GM12878 (cell line): ENCODE data around the gene SMAD9. TPM values are rescaled to one million over a fixed set of nuclear protein-coding genes. Genes with fewer than 3 reads are reported as not detected.

Experiments used
- ATAC-seq: fragments of 200-7000 bp; cut with Tn5 transposase; 3 replicates; pipeline ENCODE4 v1.9.1; 2020; ENCODE audit warnings: mild to moderate bottlenecking, moderate library complexity
- BruUV-seq: library from RNA; stranded (reverse); fragments of 400-500 nt; replicated peaks from 2 replicates; lab custom pipeline; 2021; lab: Mats Ljungman, UMichigan
- CTCF ChIA-PET: fragments of 300-600 bp; sonication (Branson Sonifier 250); formaldehyde crosslinking; extraction: SDS; loops from one replicate; lab custom pipeline; 2021; ENCODE audit warnings: inconsistent platforms; lab: Yijun Ruan, JAX
- POLR2A ChIA-PET: fragments of 350-600 bp; formaldehyde crosslinking; extraction: SDS; loops from one replicate; lab custom pipeline; 2021; ENCODE audit warnings: inconsistent platforms; lab: Charles Lee
- RAD21 ChIA-PET: fragments of 300-600 bp; sonication (Branson Sonifier 250); formaldehyde crosslinking; loops from one replicate; lab custom pipeline; 2023; ENCODE audit warnings: antibody characterized with exemption; ENCODE audit not compliant: unreplicated experiment; lab: Charles Lee
- SMC1A ChIA-PET: fragments of 300-600 bp; sonication (Branson Sonifier 250); formaldehyde crosslinking; loops from one replicate; lab custom pipeline; 2023; ENCODE audit not compliant: unreplicated experiment, uncharacterized antibody; lab: Charles Lee
- DNase-seq: peaks from one replicate; pipeline ENCODE4 v3.0.0-alpha.2; 2011; ENCODE audit warnings: low read depth, low spot score
- FAIRE-seq: peaks from 3 replicates; lab custom pipeline; 2011; peaks lifted over from hg19 to GRCh38; lab: Jason Lieb, UNC
- H2AFZ ChIP-seq: 2 replicates; pipeline ENCODE4 v1.6.0; 2011; ENCODE audit warnings: low read depth, low read length, control low read depth; ENCODE audit not compliant: control insufficient read depth
- H3K27ac ChIP-seq: 2 replicates; pipeline ENCODE4 v1.5.1; 2011; ENCODE audit warnings: control low read depth; ENCODE audit not compliant: control insufficient read depth, insufficient read depth
- H3K27me3 ChIP-seq, 2 experiments: replicated peaks in 1 of 2; 2 replicates each; pipeline versions ENCODE4 v1.6.0 to v1.6.1; 2011; ENCODE audit warnings: low read length in 1 of 2; ENCODE audit not compliant: control insufficient read depth in 2 of 2, insufficient read depth in 2 of 2
- H3K36me3 ChIP-seq, 2 experiments: 2 replicates each; pipeline ENCODE4 v1.5.1; 2011; ENCODE audit warnings: low read length in 1 of 2; ENCODE audit not compliant: control insufficient read depth in 2 of 2, insufficient read depth in 2 of 2
- H3K4me1 ChIP-seq: 2 replicates; pipeline ENCODE4 v1.6.1; 2011; ENCODE audit warnings: mild to moderate bottlenecking, low read length, moderate library complexity, mixed read lengths; ENCODE audit not compliant: control insufficient read depth, insufficient read depth
- H3K4me2 ChIP-seq: 2 replicates; pipeline ENCODE4 v1.6.0; 2011; ENCODE audit warnings: control low read depth; ENCODE audit not compliant: control insufficient read depth, insufficient read depth
- H3K4me3 ChIP-seq: fragments of 200-600 bp; sonication (generic); 2 replicates; pipeline ENCODE4 v1.5.1; 2016
- H3K79me2 ChIP-seq: 2 replicates; pipeline ENCODE4 v1.6.0; 2011; ENCODE audit warnings: low read length; ENCODE audit not compliant: control insufficient read depth, insufficient read depth
- H3K9ac ChIP-seq: 2 replicates; pipeline ENCODE4 v1.8.0; 2011; ENCODE audit warnings: low read length, control low read depth, mixed read lengths; ENCODE audit not compliant: control insufficient read depth, insufficient read depth
- H3K9me3 ChIP-seq: replicated peaks from 3 replicates; pipeline ENCODE4 v1.5.1; 2011; ENCODE audit warnings: mild to moderate bottlenecking, low read length; ENCODE audit not compliant: control insufficient read depth, insufficient read depth
- H4K20me1 ChIP-seq: 2 replicates; pipeline ENCODE4 v1.6.0; 2011; ENCODE audit not compliant: control insufficient read depth, insufficient read depth
- KLF5 ChIP-seq: fragments of 450-650 bp; IDR thresholded peaks from 2 replicates; pipeline ENCODE4 v1.6.1; 2014; ENCODE audit warnings: mild to moderate bottlenecking; ENCODE audit not compliant: partially characterized antibody
- NFXL1 ChIP-seq: fragments of 450-650 bp; IDR thresholded peaks from 2 replicates; pipeline ENCODE4 v1.6.1; 2017; ENCODE audit warnings: antibody characterized with exemption, mild to moderate bottlenecking, borderline replicate concordance
- POU2F2 ChIP-seq: IDR thresholded peaks from 3 replicates; pipeline ENCODE4 v1.6.1; 2011; ENCODE audit warnings: low read depth, mild to moderate bottlenecking, low read length, borderline replicate concordance
- RELA ChIP-seq: fragments of 450-650 bp; IDR thresholded peaks from 2 replicates; pipeline ENCODE4 v1.8.0; 2014; ENCODE audit warnings: borderline replicate concordance; ENCODE audit not compliant: partially characterized antibody
- TCF12 ChIP-seq: IDR thresholded peaks from 2 replicates; pipeline ENCODE4 v1.6.1; 2011; ENCODE audit warnings: low read depth, mild to moderate bottlenecking, low read length
- in situ Hi-C: fragments of 300-500 bp; cut with MboI; formaldehyde crosslinking; loops from 9 replicates; pipeline ENCODE4 v1.14.3; 2018; ENCODE audit warnings: mixed read lengths
- intact Hi-C: fragments of 100-400 bp; cut with micrococcal nuclease; formaldehyde crosslinking; loops from one replicate; pipeline ENCODE4 v1.14.2; 2022; ENCODE audit not compliant: unreplicated experiment
- polyA plus RNA-seq, 11 experiments: library from polyadenylated mRNA; depleted of rRNA in 4 of 11; unstranded in 6 of 11; stranded (reverse) in 5 of 11; fragments of >200 nt; fragmentation: Nextera tagmentation in 4 of 11; fragmentation: Illumina TruSeq in 1 of 11; extraction: Ambion mirVana in 4 of 11; extraction: Trizol in 1 of 11; gene quantifications; 1 replicate in 1 of 11; 2 replicates in 10 of 11; pipeline versions ENCODE4 v1.2.1 to v1.2.3, GENCODE V29; 2011 to 2016; ENCODE audit warnings: inconsistent platforms in 2 of 11, missing spikeins in 2 of 11, low read depth in 1 of 11
- total RNA-seq, 4 experiments: library from RNA; depleted of rRNA in 3 of 4; stranded (reverse); fragments of >200 nt in 3 of 4; fragmentation: Illumina TruSeq in 1 of 4; extraction: Trizol in 1 of 4; gene quantifications; 2 replicates each; pipeline versions ENCODE4 v1.2.1 to v1.2.3, GENCODE V29; 2013 to 2021
- TF ChIP-seq, protein P1 (sequence below): fragments of 450-650 bp; IDR thresholded peaks from 2 replicates; pipeline ENCODE4 v1.6.1; 2018; ENCODE audit warnings: mild to moderate bottlenecking, low read depth, moderate library complexity; ENCODE audit not compliant: partially characterized antibody
- TF ChIP-seq, protein P2 (sequence below): IDR thresholded peaks from 2 replicates; pipeline ENCODE4 v1.6.1; 2011; ENCODE audit warnings: low read depth, mild to moderate bottlenecking, low read length, moderate library complexity, borderline replicate concordance; ENCODE audit errors: extremely low read depth
- TF ChIP-seq, protein P3 (sequence below): fragments of 450-650 bp; formaldehyde crosslinking; IDR thresholded peaks from 2 replicates; pipeline ENCODE4 v1.4.0; 2020; ENCODE audit warnings: mild to moderate bottlenecking, moderate library complexity

The SMAD9 gene
- total and polyA plus RNA-seq, 10 of the 15 experiments (the other 5 are each of a cell fraction or from before 2014, with no cell fraction given), result 0.22 to 0.69 (median 0.42) TPM; not detected in 6

DNA sequence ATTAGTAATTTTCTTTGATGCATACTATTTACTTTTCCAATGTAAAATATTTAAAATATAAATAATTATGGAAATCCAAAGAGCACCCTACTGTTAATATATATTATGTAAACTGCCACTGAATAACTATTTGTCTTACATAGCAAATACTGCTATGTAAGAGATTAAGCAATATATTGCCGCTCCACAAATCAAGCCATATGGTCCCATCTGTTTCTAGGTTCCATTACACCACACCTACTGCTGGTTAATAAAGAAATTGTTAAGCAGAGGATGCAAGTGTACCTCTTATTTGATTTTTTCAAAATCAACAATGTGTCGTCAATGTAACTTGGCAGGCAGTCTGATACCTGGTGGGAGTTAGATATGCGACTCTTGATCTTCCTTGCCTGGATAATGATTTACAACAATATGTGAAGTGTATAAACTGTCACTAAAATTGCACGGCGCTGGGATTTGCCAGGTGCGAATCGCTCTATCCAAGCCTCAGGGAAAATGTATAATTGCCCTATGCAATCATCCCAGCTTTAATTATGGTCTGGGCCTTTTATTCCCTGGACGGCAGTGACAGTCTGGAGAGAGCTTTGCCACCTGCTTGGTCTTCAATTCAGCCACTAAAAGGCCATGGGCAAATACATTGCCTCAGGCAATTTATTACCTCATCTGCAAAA, 16.0 kb downstream of the SMAD9 start (continued):
- TF ChIP-seq, protein P1, sequence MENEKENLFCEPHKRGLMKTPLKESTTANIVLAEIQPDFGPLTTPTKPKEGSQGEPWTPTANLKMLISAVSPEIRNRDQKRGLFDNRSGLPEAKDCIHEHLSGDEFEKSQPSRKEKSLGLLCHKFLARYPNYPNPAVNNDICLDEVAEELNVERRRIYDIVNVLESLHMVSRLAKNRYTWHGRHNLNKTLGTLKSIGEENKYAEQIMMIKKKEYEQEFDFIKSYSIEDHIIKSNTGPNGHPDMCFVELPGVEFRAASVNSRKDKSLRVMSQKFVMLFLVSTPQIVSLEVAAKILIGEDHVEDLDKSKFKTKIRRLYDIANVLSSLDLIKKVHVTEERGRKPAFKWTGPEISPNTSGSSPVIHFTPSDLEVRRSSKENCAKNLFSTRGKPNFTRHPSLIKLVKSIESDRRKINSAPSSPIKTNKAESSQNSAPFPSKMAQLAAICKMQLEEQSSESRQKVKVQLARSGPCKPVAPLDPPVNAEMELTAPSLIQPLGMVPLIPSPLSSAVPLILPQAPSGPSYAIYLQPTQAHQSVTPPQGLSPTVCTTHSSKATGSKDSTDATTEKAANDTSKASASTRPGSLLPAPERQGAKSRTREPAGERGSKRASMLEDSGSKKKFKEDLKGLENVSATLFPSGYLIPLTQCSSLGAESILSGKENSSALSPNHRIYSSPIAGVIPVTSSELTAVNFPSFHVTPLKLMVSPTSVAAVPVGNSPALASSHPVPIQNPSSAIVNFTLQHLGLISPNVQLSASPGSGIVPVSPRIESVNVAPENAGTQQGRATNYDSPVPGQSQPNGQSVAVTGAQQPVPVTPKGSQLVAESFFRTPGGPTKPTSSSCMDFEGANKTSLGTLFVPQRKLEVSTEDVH, result no peak
- no peak for TF ChIP-seq POU2F2
- TF ChIP-seq, protein P2, sequence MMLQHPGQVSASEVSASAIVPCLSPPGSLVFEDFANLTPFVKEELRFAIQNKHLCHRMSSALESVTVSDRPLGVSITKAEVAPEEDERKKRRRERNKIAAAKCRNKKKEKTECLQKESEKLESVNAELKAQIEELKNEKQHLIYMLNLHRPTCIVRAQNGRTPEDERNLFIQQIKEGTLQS, result no peak
- TF ChIP-seq, all 136 proteins: peak for 0

DNA sequence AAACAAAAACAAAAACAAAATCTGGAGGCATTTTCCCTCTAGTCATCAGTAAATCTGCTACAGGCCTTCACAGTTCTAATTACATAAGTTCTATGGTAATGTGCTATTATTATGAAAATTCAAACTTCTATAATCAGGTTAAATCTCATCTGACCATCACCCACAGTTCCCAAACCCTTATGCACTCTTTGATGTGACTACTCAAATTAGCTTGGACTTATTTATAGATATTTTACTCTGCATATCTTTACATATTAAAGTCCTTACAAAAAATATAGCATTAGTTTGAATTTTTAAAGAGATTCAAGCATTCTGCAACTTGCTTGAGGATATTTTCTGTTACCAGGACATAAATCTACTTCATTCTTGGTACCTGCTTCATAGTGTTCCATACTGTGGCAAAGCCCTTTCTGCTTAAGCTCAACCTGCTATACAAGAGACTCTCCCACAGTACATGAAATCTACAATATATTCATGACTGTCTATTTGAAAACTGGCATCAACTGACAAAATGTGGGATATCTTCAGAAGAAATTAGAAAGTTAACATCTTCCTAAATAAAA, 22.9 kb downstream of the SMAD9 start:
- no TSS peak for BruUV-seq
- H2AFZ ChIP-seq, result no peak overlapping the region
- ChIA-PET POLR2A (no interaction called here), SMC1A (no interaction called here)
- H3K9me3 ChIP-seq, result no peaks in the 10 kb centered on the region
- no peak overlapping the region for H3K4me3 ChIP-seq
- ATAC-seq, result no peak
- H3K27ac ChIP-seq, result no peak overlapping the region
- no peaks in the 10 kb centered on the region for H3K79me2 ChIP-seq
- H3K27me3 ChIP-seq, result no peaks in the 10 kb centered on the region; a peak in 1 of 4 replicates
- no peak overlapping the region for H3K4me2 ChIP-seq
- H3K4me1 ChIP-seq, result no peaks in the 10 kb centered on the region
- intact Hi-C loops, result no loop called here
- TF ChIP-seq, protein P3, sequence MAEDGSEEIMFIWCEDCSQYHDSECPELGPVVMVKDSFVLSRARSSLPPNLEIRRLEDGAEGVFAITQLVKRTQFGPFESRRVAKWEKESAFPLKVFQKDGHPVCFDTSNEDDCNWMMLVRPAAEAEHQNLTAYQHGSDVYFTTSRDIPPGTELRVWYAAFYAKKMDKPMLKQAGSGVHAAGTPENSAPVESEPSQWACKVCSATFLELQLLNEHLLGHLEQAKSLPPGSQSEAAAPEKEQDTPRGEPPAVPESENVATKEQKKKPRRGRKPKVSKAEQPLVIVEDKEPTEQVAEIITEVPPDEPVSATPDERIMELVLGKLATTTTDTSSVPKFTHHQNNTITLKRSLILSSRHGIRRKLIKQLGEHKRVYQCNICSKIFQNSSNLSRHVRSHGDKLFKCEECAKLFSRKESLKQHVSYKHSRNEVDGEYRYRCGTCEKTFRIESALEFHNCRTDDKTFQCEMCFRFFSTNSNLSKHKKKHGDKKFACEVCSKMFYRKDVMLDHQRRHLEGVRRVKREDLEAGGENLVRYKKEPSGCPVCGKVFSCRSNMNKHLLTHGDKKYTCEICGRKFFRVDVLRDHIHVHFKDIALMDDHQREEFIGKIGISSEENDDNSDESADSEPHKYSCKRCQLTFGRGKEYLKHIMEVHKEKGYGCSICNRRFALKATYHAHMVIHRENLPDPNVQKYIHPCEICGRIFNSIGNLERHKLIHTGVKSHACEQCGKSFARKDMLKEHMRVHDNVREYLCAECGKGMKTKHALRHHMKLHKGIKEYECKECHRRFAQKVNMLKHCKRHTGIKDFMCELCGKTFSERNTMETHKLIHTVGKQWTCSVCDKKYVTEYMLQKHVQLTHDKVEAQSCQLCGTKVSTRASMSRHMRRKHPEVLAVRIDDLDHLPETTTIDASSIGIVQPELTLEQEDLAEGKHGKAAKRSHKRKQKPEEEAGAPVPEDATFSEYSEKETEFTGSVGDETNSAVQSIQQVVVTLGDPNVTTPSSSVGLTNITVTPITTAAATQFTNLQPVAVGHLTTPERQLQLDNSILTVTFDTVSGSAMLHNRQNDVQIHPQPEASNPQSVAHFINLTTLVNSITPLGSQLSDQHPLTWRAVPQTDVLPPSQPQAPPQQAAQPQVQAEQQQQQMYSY (CRISPR knock-in tag), result no peak
- TF ChIP-seq KLF5 (no peak), RELA (no peak), TCF12 (no peak), NFXL1 (no peak)
- TF ChIP-seq, all 136 proteins: peak for 0
- FAIRE-seq (no peak), DNase-seq (no peak)
- no peaks in the 10 kb centered on the region for H3K36me3 ChIP-seq
- in situ Hi-C loops, result no loop called here
- no peaks in the 10 kb centered on the region for H4K20me1 ChIP-seq
- ChIA-PET RAD21 (no interaction called here), CTCF (interaction anchor here (0.6 kb wide), 1 partner anchor 972 kb away, joined by 3 read pairs; the partner anchor contains the start of gene TRPC4)
- H3K9ac ChIP-seq, result no peak overlapping the region
